Neural progenitor cell (in vitro differentiated cells): ENCODE results near the gene CDC42EP1.

Experiments
- CTCF ChIP-seq: fragments of 200-600 bp; sonication (generic); IDR thresholded peaks from 2 replicates; pipeline ENCODE4 v1.5.1; 2017; ENCODE audit warnings: antibody characterized with exemption, mild to moderate bottlenecking
- EZH2 ChIP-seq: fragments of 200-600 bp; sonication (generic); IDR thresholded peaks from 2 replicates; pipeline ENCODE4 v1.6.1; 2017; ENCODE audit warnings: antibody characterized with exemption, mild to moderate bottlenecking, moderate library complexity

GRCh38 chr22:37544955-37545702 lies 15.2 kb upstream of the CDC42EP1 start:
- TF ChIP-seq EZH2 (no peak), CTCF (peak; percentile 74)
